ENCODE results near the gene PDS5A. TPM values are rescaled to one million over a fixed set of nuclear protein-coding genes. Genes with fewer than 3 reads are reported as not detected.

PDS5A gene
- total and polyA plus RNA-seq, 11 donors, result 10.9 to 41.6 (median 30.3) TPM

DNA sequence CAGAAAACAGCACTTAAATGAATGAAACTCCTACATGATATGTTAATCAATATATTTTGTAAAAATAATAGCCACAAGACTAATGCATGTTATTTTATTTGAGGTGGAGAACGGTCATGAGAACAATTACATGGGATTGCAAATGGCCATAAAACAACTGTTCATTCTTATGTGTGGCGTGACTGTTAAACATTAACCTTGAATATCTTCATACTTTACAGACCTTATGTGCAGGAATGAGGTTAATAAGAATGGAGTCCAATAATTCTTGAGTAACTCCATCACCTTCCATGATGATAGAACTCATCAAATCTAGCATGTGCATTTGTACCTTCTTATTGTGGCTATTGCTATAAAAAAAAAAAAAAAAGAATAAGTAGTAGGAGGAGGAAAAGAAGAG, 55.3 kb downstream of the PDS5A start:
- no peak overlapping the region for H3K4me3 ChIP-seq
- ATAC-seq (no peak), DNase-seq (no peak)
- H3K4me1 ChIP-seq, result peaks cover 0 to 3% (median 0%) of the 10 kb centered on the region in 12 donors
- whole genome bisulfite sequencing, 4 donors, result 96 to 100% (median 96%) methylated on average over 2 of the region's 2 CpGs
- H3K9me3 ChIP-seq, result no peaks in the 10 kb centered on the region
- intact Hi-C loops (cut with DNase I), result no loop called here
- no peaks in the 10 kb centered on the region for H3K27me3 ChIP-seq
- no peak overlapping the region for H3K27ac ChIP-seq
- H3K36me3 ChIP-seq, result peaks cover 0 to 88% (median 70%) of the 10 kb centered on the region in 9 donors
- TF ChIP-seq, protein P1, sequence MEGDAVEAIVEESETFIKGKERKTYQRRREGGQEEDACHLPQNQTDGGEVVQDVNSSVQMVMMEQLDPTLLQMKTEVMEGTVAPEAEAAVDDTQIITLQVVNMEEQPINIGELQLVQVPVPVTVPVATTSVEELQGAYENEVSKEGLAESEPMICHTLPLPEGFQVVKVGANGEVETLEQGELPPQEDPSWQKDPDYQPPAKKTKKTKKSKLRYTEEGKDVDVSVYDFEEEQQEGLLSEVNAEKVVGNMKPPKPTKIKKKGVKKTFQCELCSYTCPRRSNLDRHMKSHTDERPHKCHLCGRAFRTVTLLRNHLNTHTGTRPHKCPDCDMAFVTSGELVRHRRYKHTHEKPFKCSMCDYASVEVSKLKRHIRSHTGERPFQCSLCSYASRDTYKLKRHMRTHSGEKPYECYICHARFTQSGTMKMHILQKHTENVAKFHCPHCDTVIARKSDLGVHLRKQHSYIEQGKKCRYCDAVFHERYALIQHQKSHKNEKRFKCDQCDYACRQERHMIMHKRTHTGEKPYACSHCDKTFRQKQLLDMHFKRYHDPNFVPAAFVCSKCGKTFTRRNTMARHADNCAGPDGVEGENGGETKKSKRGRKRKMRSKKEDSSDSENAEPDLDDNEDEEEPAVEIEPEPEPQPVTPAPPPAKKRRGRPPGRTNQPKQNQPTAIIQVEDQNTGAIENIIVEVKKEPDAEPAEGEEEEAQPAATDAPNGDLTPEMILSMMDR (IDR thresholded peaks at IDR 0.05), result no peak
- TF ChIP-seq POLR2A (IDR thresholded peaks at IDR 0.05), result no peak

DNA sequence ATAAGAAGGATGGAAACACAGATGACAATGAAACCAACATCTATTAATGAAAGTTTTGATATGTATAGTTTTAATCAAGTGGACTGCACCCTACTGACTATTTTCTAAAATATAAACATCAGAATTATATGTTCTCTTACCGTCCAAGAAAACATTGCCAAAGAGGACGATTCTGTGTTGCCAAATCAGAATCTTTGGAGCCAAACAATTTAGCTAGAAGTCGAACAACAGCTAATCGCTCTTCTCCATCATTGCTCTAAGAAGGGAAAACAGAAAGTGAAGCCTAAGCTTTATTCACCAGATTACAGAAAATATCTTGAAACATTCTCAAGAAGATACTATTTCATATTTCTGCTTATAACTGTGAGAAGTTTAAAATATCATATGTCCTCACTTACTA, 64.2 kb downstream of the PDS5A start:
- peaks cover 0 to 96% (median 87%) of the 10 kb centered on the region in 9 donors for H3K36me3 ChIP-seq
- H3K27ac ChIP-seq, result no peak overlapping the region
- peaks cover 0 to 3% (median 0%) of the 10 kb centered on the region in 12 donors for H3K4me1 ChIP-seq
- WGBS, 4 donors, result 86 to 91% (median 88%) methylated on average over 4 of the region's 4 CpGs
- no peak overlapping the region for H3K4me3 ChIP-seq
- ATAC-seq (no peak), DNase-seq (no peak)
- TF ChIP-seq, protein P1 (IDR thresholded peaks at IDR 0.05), result no peak
- no peak for TF ChIP-seq POLR2A (IDR thresholded peaks at IDR 0.05)
- intact Hi-C loops (cut with DNase I), result loop anchor here in 1 of 10 donors (10.0 kb wide), 1 partner anchor 49 kb away; no protein-coding TSS in a partner anchor
- H3K9me3 ChIP-seq, result no peaks in the 10 kb centered on the region
- no peaks in the 10 kb centered on the region for H3K27me3 ChIP-seq

DNA sequence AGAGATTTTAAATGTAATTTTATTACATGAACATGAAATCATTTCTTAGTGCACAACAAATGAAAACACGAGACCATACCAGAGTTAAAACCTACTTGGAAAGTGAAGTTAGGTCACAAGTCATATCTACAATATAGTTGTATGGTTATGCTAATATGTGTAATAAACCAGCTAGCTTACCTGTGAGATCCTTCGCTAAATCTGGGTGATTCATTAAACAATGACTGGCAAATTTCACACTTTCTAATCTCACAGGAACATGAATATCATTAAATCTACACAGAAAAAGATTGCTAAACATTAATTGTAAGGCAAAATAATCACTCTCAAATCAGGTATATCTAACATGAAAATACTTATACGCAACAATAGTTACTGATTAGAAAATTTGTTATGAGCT, 67.6 kb downstream of the PDS5A start:
- Histone ChIP-seq H3K4me3 (no peak overlapping the region), H3K36me3 (peaks cover 0 to 88% (median 76%) of the 10 kb centered on the region in 9 donors), H3K4me1 (peaks cover 0 to 5% (median 0%) of the 10 kb centered on the region in 12 donors), H3K9me3 (no peaks in the 10 kb centered on the region), H3K27ac (no peak overlapping the region), H3K27me3 (no peaks in the 10 kb centered on the region)
- no peak for ATAC-seq
- DNase-seq, result no peak
- TF ChIP-seq POLR2A (IDR thresholded peaks at IDR 0.05), result no peak
- TF ChIP-seq, protein P1 (IDR thresholded peaks at IDR 0.05), result no peak
- 91 to 96% (median 94%) methylated on average over 3 of the region's 3 CpGs for WGBS, 4 donors
- intact Hi-C loops (cut with DNase I), result loop anchor here in 1 of 10 donors (10.0 kb wide), 1 partner anchor 45 kb away; no protein-coding TSS in a partner anchor

DNA sequence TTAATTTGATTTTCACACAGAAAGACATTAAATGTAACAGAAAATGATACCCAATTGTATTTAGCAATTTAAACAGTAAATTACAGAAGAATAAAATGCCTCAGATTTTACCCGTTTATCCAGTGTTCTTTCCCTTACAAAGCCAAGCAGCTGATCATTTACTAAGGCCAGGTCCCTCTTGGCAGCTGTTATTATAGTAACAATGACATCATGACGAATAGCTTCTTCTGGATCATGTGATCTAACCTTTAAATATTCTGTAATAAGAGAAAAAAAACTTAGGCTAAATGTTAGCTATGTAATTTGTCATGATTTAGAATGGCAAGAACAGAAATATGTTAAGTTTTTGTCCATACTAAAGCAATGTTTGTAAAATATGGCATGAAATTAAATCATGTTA, 69.4 kb downstream of the PDS5A start:
- 32 to 44% (median 39%) methylated on average over 2 of the region's 2 CpGs for WGBS, 4 donors
- DNase-seq (no peak), ATAC-seq (peak in 1 of 4 donors; percentile 59)
- intact Hi-C loops (cut with DNase I), result loop anchor here in 2 of 10 donors (10.0 kb wide), 1 partner anchor 67 kb away; the partner anchor contains the start of gene PDS5A (in 2 of the 2)
- Histone ChIP-seq H3K4me3 (peak overlapping the region in 3 of 12 donors; percentile 3 to 22 (median 17)), H3K27ac (peak overlapping the region in 2 of 12 donors; percentile 25 to 32), H3K36me3 (peaks cover 0 to 89% (median 75%) of the 10 kb centered on the region in 9 donors), H3K4me1 (peaks cover 0 to 5% (median 0%) of the 10 kb centered on the region in 12 donors), H3K9me3 (no peaks in the 10 kb centered on the region), H3K27me3 (no peaks in the 10 kb centered on the region)
- TF ChIP-seq POLR2A (IDR thresholded peaks at IDR 0.05), result no peak
- TF ChIP-seq, protein P1 (IDR thresholded peaks at IDR 0.05), result no peak

All from heart left ventricle (tissue), 16 donors.